IMR-90 (cell line): Measurements from ENCODE around the gene OPN1SW. TPM values are rescaled to one million over a fixed set of nuclear protein-coding genes. Genes with fewer than 3 reads are reported as not detected.

Experiments used
- ATAC-seq: fragments of 200-7000 bp; cut with Tn5 transposase; 2 replicates; pipeline ENCODE4 v1.9.1; 2020; ENCODE audit warnings: low read depth, mild to moderate bottlenecking, moderate library complexity
- BruUV-seq: library from RNA; stranded (reverse); fragments of 400-500 nt; replicated peaks from 2 replicates; lab custom pipeline; 2021; lab: Mats Ljungman, UMichigan
- CTCF ChIA-PET: fragments of 300-600 bp; formaldehyde crosslinking; extraction: SDS; loops from one replicate; lab custom pipeline; 2021; ENCODE audit warnings: antibody characterized with exemption; lab: Yijun Ruan, JAX
- POLR2A ChIA-PET: fragments of 300-600 bp; sonication (Branson Sonifier 250); formaldehyde crosslinking; loops from one replicate; lab custom pipeline; 2022; ENCODE audit warnings: antibody characterized with exemption; ENCODE audit not compliant: unreplicated experiment; lab: Charles Lee
- DNase-seq: peaks from one replicate; pipeline ENCODE4 v3.0.0; 2013
- H2AFZ ChIP-seq: replicated peaks from 2 replicates; pipeline ENCODE3; 2013; ENCODE audit warnings: low read length, mild to moderate bottlenecking; ENCODE audit not compliant: poor library complexity
- H2AK5ac ChIP-seq: 2 replicates; pipeline ENCODE4 v1.6.1; 2013; ENCODE audit warnings: low read depth, low read length, inconsistent platforms
- H2AK9ac ChIP-seq: replicated peaks from 2 replicates; pipeline ENCODE3; 2013; ENCODE audit warnings: mild to moderate bottlenecking, low read depth, low read length, moderate library complexity; ENCODE audit not compliant: poor library complexity
- H2BK120ac ChIP-seq: 2 replicates; pipeline ENCODE4 v1.6.1; 2013; ENCODE audit warnings: low read depth, low read length, inconsistent platforms
- H2BK15ac ChIP-seq: 3 replicates; pipeline ENCODE4 v1.6.1; 2013; ENCODE audit warnings: low read depth, low read length, inconsistent platforms
- H2BK20ac ChIP-seq: 2 replicates; pipeline ENCODE4 v1.6.1; 2013; ENCODE audit warnings: low read depth, mild to moderate bottlenecking, inconsistent platforms, low read length, moderate library complexity
- H2BK5ac ChIP-seq: 2 replicates; pipeline ENCODE4 v1.6.1; 2013; ENCODE audit warnings: mild to moderate bottlenecking, low read depth, low read length, inconsistent platforms; ENCODE audit not compliant: poor library complexity, severe bottlenecking
- H3K14ac ChIP-seq: replicated peaks from 2 replicates; pipeline ENCODE4 v1.6.1; 2013; ENCODE audit warnings: low read depth, low read length, inconsistent platforms
- H3K18ac ChIP-seq: 2 replicates; pipeline ENCODE4 v1.6.1; 2013; ENCODE audit warnings: low read depth, low read length, control low read depth
- H3K23ac ChIP-seq: 2 replicates; pipeline ENCODE4 v1.6.1; 2013; ENCODE audit warnings: low read depth, low read length, inconsistent platforms
- H3K27ac ChIP-seq: 2 replicates; pipeline ENCODE4 v1.5.1; 2013; ENCODE audit warnings: mild to moderate bottlenecking, control low read depth, low read length; ENCODE audit not compliant: insufficient read depth
- H3K27me3 ChIP-seq: 2 replicates; pipeline ENCODE4 v1.6.1; 2013; ENCODE audit warnings: low read length; ENCODE audit not compliant: control insufficient read depth, insufficient read depth
- H3K36me3 ChIP-seq: 2 replicates; pipeline ENCODE4 v1.6.1; 2013; ENCODE audit warnings: low read length, mixed read lengths; ENCODE audit not compliant: control insufficient read depth, insufficient read depth
- H3K4ac ChIP-seq: 2 replicates; pipeline ENCODE4 v1.6.1; 2013; ENCODE audit warnings: low read depth, low read length, inconsistent platforms
- H3K4me1 ChIP-seq: 2 replicates; pipeline ENCODE4 v1.6.1; 2013; ENCODE audit warnings: low read length, mixed read lengths; ENCODE audit not compliant: control insufficient read depth, insufficient read depth
- H3K4me2 ChIP-seq: 2 replicates; pipeline ENCODE4 v1.6.1; 2013; ENCODE audit warnings: low read depth, mild to moderate bottlenecking, control low read depth, low read length, moderate library complexity
- H3K4me3 ChIP-seq: 2 replicates; pipeline ENCODE4 v1.5.1; 2013; ENCODE audit warnings: low read depth, mild to moderate bottlenecking, control low read depth, low read length, moderate library complexity; ENCODE audit not compliant: insufficient read depth
- H3K56ac ChIP-seq: 2 replicates; pipeline ENCODE4 v1.6.1; 2013; ENCODE audit warnings: low read length, inconsistent platforms; ENCODE audit not compliant: insufficient read depth; ENCODE audit errors: extremely low read depth
- H3K79me1 ChIP-seq, 2 experiments: 2 replicates each; pipeline ENCODE4 v1.6.1; 2013; ENCODE audit warnings: low read length in 2 of 2, inconsistent platforms in 1 of 2, low read depth in 1 of 2
- H3K9ac ChIP-seq: 2 replicates; pipeline ENCODE4 v1.6.1; 2013; ENCODE audit warnings: low read depth, low read length, control low read depth
- H3K9me1 ChIP-seq: 2 replicates; pipeline ENCODE4 v1.6.1; 2013; ENCODE audit warnings: low read length, inconsistent platforms; ENCODE audit not compliant: insufficient read depth
- H3K9me3 ChIP-seq: 2 replicates; pipeline ENCODE4 v1.6.1; 2013; ENCODE audit warnings: low read length; ENCODE audit not compliant: control insufficient read depth, insufficient read depth
- H4K20me1 ChIP-seq: 2 replicates; pipeline ENCODE4 v1.6.1; 2013; ENCODE audit warnings: low read length, inconsistent platforms; ENCODE audit not compliant: insufficient read depth
- H4K5ac ChIP-seq: 2 replicates; pipeline ENCODE4 v1.6.1; 2013; ENCODE audit warnings: mild to moderate bottlenecking, low read depth, low read length, control low read depth
- H4K8ac ChIP-seq, 2 experiments: 2 replicates each; pipeline ENCODE4 v1.6.1; 2013; ENCODE audit warnings: low read depth in 2 of 2, low read length in 2 of 2, control low read depth in 1 of 2, inconsistent platforms in 1 of 2
- H4K91ac ChIP-seq: 2 replicates; pipeline ENCODE4 v1.6.1; 2013; ENCODE audit warnings: low read depth, low read length, inconsistent platforms; ENCODE audit not compliant: insufficient read depth
- BHLHE40 ChIP-seq: fragments of 150-350 bp; IDR thresholded peaks from 2 replicates; pipeline ENCODE4 v1.6.1; 2016; ENCODE audit warnings: mild to moderate bottlenecking, low read depth, low read length
- CEBPB ChIP-seq: IDR thresholded peaks from 2 replicates; pipeline ENCODE4 v1.6.1; 2012; ENCODE audit warnings: low read depth, low read length, improper control_type of control experiment
- CHD1 ChIP-seq: IDR thresholded peaks from 2 replicates; pipeline ENCODE4 v1.6.1; 2012; ENCODE audit warnings: low read depth, low read length, improper control_type of control experiment
- FOS ChIP-seq: fragments of 150-350 bp; IDR thresholded peaks from 2 replicates; pipeline ENCODE4 v1.6.1; 2016; ENCODE audit warnings: low read depth, low read length
- MAZ ChIP-seq: IDR thresholded peaks from 2 replicates; pipeline ENCODE4 v1.6.1; 2012; ENCODE audit warnings: low read depth, mild to moderate bottlenecking, low read length, improper control_type of control experiment, moderate library complexity, borderline replicate concordance
- POLR2A ChIP-seq: IDR thresholded peaks from 2 replicates; pipeline ENCODE4 v1.6.1; 2012; ENCODE audit warnings: mild to moderate bottlenecking, low read depth, low read length
- RAD21 ChIP-seq: IDR thresholded peaks from 2 replicates; pipeline ENCODE4 v1.6.1; 2012; ENCODE audit warnings: low read length, improper control_type of control experiment
- RCOR1 ChIP-seq: IDR thresholded peaks from 2 replicates; pipeline ENCODE4 v1.6.1; 2012; ENCODE audit warnings: mild to moderate bottlenecking, low read length, improper control_type of control experiment; ENCODE audit not compliant: insufficient replicate concordance
- WGBS, 2 experiments: methylation state at CpG; one replicate each; pipeline versions ENCODE4 v1.1.5 to v1.1.7; 2013; ENCODE audit warnings: missing lambda C conversion rate in 2 of 2; ENCODE audit not compliant: insufficient read length in 1 of 2; ENCODE audit errors: extremely low coverage in 2 of 2; 5-methylcytosine and 5-hydroxymethylcytosine counted together
- dilution Hi-C: fragments of 300-500 bp; cut with HindIII; formaldehyde crosslinking; loops from one replicate; pipeline ENCODE4 v1.14.3; 2018; ENCODE audit warnings: low sequenced_read_pairs; ENCODE audit not compliant: unreplicated experiment
- in situ Hi-C: fragments of 300-500 bp; cut with MboI; formaldehyde crosslinking; loops from 3 replicates; pipeline ENCODE4 v1.14.3; 2019; ENCODE audit warnings: low sequenced_read_pairs, inconsistent platforms, mixed read lengths
- intact Hi-C: fragments of 100-400 bp; cut with micrococcal nuclease; formaldehyde crosslinking; loops from 2 replicates; pipeline ENCODE4 v1.10.0; 2022
- polyA plus RNA-seq, 3 experiments: library from polyadenylated mRNA; depleted of rRNA; stranded (reverse); fragments of >200 nt; gene quantifications; 2 replicates each; pipeline ENCODE4 v1.2.3, GENCODE V29; 2012; ENCODE audit warnings: low replicate concordance in 1 of 3
- total RNA-seq: library from RNA; depleted of rRNA; stranded (reverse); fragments of >200 nt; gene quantifications from 2 replicates; pipeline ENCODE4 v1.2.3, GENCODE V29; 2012
- TF ChIP-seq, protein P1 (sequence below): fragments of 150-350 bp; IDR thresholded peaks from 2 replicates; pipeline ENCODE4 v1.6.1; 2016; ENCODE audit warnings: low read depth, mild to moderate bottlenecking, low read length, moderate library complexity, borderline replicate concordance

OPN1SW gene
- total and polyA plus RNA-seq, 2 of the 4 experiments (the other 2 are of a cell fraction), result not detected

DNA sequence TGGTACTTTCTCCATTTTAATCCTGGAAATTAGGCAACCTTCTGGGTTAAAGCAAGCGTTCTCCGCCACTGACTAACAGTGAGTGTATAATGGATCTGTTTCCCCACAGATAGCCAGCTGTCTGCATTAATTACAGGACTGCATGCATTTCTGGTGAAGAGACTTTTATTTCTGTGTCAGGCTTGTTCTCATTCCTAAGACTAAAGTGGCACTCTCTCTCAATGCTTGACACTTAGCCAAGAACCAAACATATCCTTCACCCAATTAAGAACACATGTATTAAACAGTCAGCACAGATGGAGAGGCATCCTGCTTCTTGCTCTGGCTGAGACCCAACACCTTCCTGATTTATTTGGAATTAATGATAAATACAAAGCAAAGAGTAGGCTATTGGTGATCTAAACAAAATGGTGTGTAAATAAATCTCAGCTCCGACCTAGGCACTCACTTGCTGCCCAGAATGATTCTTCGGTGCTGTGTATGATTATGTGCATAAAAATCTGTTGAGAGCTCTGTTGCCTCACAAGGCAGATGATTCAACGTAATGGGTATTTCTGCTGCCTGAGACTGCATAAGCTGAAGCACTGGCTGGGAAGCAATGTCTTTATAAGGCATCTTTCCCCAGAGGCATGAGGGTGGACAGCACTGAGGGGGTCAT lies 19.6 kb downstream of the OPN1SW start:
- DNase-seq, result peak; percentile 96
- no peak overlapping the region for H3K4ac ChIP-seq
- no peaks in the 10 kb centered on the region for H3K9me3 ChIP-seq
- H3K14ac ChIP-seq, result 0 out of 2 replicates have a peak overlapping the region, but pooled peaks have one; percentile 16
- peaks cover 76% of the 10 kb centered on the region for H4K20me1 ChIP-seq
- 0% methylated on average over 3 of the region's 5 CpGs; no CpG with 5 or more reads in 1 of the 2 experiments for WGBS, 2 experiments
- CTCF ChIA-PET, result no interaction called here
- H2AK5ac ChIP-seq, result no peak overlapping the region
- no peak overlapping the region for H2AFZ ChIP-seq
- no peaks in the 10 kb centered on the region for H3K27me3 ChIP-seq
- H4K8ac ChIP-seq, result peak overlapping the region in 1 of 2 experiments; percentile 27; a peak in 2 of 4 replicates
- peak overlapping the region; percentile 85 for H2BK5ac ChIP-seq
- in situ Hi-C loops (no loop called here), intact Hi-C loops (loop anchor here (2.0 kb wide), 1 partner anchor 73 kb away; no protein-coding TSS in a partner anchor), dilution Hi-C loops (no loop called here)
- POLR2A ChIA-PET, result interaction anchor here (1.4 kb wide), 1 partner anchor 77 kb away, joined by 3 read pairs; no protein-coding TSS in a partner anchor
- no peak overlapping the region for H2BK120ac ChIP-seq
- H2AK9ac ChIP-seq, result no peak overlapping the region
- H3K9ac ChIP-seq, result no peak overlapping the region
- H2BK20ac ChIP-seq, result no peak overlapping the region
- H3K4me3 ChIP-seq, result no peak overlapping the region
- H4K91ac ChIP-seq, result no peak overlapping the region
- H4K5ac ChIP-seq, result no peak overlapping the region
- H3K18ac ChIP-seq, result no peak overlapping the region
- H3K4me2 ChIP-seq, result peak overlapping the region; percentile 9; the same call in 1 of the 2 replicates
- H3K56ac ChIP-seq, result no peak overlapping the region
- TF ChIP-seq RCOR1, result peak; percentile 80
- TF ChIP-seq BHLHE40, result no peak
- TF ChIP-seq MAZ, result peak; percentile 14; the same call in 1 of the 2 replicates
- peak; percentile 30; the same call in 1 of the 2 replicates for TF ChIP-seq POLR2A
- TF ChIP-seq, protein P1, sequence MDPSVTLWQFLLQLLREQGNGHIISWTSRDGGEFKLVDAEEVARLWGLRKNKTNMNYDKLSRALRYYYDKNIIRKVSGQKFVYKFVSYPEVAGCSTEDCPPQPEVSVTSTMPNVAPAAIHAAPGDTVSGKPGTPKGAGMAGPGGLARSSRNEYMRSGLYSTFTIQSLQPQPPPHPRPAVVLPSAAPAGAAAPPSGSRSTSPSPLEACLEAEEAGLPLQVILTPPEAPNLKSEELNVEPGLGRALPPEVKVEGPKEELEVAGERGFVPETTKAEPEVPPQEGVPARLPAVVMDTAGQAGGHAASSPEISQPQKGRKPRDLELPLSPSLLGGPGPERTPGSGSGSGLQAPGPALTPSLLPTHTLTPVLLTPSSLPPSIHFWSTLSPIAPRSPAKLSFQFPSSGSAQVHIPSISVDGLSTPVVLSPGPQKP, result no peak
- TF ChIP-seq FOS, result peak; percentile 37; the same call in 1 of the 2 replicates
- TF ChIP-seq RAD21, result peak; percentile 26
- no peak for TF ChIP-seq CHD1
- peak; percentile 95 for TF ChIP-seq CEBPB
- H3K27ac ChIP-seq, result peak overlapping the region; percentile 40; the same call in 1 of the 2 replicates
- ATAC-seq, result peak; percentile 94
- no peak overlapping the region for H2BK15ac ChIP-seq
- peaks cover 26 to 51% of the 10 kb centered on the region in 2 experiments for H3K79me1 ChIP-seq
- peak overlapping the region; percentile 17; the same call in 1 of the 2 replicates for H3K23ac ChIP-seq
- H3K4me1 ChIP-seq, result peaks cover 11% of the 10 kb centered on the region
- peaks cover 40% of the 10 kb centered on the region for H3K36me3 ChIP-seq
- peaks cover 9% of the 10 kb centered on the region for H3K9me1 ChIP-seq
- no TSS peak for BruUV-seq
